UCSD-AML1 (cell line): ENCODE data around the gene AFAP1.

Experiments used
- DNase-seq: peaks from one replicate; lab custom pipeline; 2025; ENCODE audit not compliant: unreplicated experiment; lab: John Stamatoyannopoulos, UW

Gene AFAP1

DNA sequence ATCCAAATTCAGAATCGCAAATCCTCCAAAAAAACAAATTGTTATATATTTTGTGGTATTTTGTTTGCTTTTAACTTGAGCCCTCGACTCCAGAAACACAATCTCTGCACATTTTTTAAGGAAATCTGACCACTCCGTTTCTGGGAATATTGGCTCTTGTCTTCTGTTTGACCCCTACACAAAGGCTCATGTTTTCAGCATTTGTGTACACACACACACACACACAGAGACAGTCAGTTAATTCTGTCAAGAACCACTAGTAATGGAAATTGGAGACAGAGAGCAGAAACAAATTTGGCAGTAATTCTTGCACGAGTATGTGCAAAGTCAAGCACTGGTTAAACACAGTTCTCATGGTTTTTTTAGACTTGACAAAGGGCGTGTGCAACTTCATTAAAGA, 115.4 kb downstream of the AFAP1 start:
- DNase-seq, result no peak

DNA sequence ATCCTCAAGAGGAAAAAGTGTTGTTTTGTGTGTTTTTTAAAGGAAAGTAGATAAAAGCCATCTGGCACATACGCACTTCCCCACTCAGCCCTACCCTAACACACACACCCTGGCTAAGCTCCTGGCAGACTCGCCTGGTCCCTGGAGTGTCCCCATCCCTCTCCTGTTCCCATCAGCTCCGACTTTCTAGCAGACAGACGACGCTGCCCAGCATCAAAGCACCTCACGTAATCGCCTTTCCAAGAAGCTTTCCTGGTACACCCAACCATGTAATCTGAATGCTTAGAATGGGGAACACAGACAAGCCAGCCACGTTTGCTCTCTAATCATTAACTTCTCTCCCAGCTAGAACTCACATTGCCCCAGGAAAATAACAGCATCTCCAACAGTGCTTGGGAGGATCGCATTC, 116.2 kb downstream of the AFAP1 start:
- no peak for DNase-seq

DNA sequence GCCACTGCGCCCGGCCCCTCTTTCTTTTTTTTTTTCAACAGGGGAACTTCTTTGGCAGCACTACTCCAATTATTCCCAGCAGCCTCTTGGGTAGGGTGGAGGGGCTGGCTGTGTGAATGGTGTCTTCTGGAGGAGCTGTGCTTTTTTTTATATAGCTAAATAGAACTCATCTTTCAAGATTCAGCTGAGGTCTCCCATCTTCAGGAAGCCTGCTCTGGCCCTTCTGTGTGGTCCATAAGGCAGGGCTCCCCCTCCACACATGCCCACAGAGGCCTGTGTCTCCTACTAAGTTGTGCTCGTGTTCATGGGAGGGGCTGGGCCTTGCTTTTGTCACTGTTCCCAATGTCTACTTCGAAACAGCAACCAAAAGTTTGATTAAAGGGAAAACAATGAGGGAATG, 116.8 kb downstream of the AFAP1 start:
- no peak for DNase-seq

DNA sequence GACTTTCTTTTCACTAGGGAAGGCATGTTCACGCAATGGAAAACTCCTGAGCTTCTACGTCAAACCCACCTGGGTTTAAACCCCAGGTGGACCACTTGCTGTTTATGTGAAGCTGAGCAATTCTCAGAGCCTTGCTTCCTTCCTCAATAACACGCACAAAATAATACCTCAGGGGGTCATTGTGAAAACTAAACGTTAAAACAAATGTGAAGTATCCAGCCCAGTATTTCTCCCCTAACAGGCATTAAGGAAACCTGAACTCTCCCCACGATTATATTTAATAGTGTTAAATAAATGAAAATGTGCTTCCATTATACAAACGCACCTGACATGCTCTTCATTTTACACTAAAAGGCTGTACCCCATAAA, 117.5 kb downstream of the AFAP1 start:
- no peak for DNase-seq

DNA sequence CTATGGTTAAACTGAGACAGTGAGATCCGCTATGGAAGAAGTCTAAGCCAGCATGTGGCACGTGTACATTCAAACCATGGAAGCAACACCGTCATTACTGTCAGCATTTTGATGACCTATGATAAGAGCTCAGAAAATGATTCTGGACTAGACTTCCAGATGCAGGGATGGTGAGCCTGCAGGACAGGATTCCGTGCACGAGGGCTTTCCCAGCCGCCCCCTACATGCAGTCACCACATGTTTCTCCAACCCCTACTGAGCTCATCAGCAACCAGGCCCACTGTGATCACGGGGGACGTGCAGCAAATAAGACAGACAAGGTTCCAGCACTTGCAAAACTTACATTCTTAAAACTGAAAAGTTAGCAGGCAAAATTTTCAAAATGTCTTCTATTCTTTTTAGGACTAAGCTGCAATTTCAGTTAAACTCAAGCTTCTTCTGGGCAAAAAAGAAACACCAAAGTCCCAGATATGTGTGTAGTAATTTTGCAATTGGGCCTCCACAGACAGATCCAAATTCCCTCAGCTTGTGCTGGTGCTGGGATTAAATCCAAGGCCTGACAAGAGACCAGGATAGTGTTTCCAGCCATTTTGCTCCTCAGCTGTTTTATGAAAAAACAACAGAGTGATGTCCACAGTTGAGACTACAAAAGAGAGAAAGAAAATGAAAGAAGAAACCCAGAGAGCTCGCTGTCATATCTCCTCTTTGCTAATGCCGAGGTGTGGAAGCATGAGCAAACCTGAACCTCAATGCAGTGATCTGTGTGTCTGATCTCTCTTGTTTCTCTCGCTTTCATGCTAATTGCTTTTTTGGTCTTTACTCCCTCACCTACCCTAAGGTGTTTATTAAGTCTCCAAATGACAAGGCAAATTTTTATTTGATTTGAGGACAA, 118.2 kb downstream of the AFAP1 start:
- DNase-seq, result no peak

DNA sequence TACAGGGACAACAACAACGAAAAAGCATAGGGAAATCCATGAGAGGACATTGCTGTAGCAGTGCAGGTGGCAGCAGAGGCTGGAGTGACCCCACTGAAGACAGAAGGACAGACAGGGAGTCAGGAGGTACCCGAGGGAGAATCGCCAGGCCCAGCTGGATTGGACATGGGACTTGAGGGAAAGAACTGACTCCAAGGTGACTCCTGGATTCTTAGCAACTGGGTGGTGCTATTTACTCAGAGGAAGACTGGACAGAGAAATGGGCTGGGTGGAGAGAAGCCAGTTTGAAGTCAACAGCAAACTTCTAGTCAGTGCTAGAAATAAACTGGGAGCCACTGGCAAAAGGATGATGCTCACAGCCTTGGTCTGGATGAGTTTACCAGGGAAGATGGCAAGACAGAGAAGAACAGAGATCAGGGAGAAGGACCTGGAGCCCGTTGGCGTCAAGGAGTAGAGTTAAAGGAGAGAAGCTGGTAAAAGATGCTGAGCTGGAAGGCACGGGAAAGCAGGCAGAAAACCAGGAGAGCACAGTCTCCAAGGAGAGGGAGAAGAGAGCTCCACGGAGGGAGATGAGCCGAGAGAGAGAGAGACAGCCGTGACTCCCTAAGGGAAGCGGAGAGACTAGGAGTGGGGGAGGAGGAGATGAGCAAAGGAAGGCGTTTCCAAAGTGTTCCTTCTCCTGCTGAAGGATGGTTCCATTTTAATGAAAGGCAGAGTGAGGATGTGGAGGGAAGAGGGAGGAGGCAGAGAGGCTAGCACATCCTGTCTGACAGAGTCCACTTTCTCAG, 119.4 kb downstream of the AFAP1 start:
- DNase-seq, result no peak

DNA sequence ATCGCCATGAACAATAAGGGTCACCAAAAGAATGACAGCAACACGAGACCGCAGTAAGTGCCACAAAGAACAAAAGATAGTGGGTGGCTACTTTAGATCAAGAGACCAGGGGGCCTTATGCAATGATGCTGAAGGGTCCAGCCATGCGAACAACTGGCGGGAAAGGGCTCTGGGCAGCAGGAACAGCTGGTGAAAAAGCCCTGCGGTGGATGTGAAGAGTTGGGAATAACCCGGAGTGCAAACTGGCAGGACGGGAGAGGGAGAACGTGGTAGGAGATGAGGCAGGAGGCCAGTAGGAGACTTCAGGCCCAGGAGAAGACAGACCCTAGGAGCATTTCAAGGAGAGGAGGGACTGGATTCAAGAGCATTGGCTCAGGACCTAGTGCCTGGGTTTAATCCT, 120.2 kb downstream of the AFAP1 start:
- DNase-seq, result no peak

DNA sequence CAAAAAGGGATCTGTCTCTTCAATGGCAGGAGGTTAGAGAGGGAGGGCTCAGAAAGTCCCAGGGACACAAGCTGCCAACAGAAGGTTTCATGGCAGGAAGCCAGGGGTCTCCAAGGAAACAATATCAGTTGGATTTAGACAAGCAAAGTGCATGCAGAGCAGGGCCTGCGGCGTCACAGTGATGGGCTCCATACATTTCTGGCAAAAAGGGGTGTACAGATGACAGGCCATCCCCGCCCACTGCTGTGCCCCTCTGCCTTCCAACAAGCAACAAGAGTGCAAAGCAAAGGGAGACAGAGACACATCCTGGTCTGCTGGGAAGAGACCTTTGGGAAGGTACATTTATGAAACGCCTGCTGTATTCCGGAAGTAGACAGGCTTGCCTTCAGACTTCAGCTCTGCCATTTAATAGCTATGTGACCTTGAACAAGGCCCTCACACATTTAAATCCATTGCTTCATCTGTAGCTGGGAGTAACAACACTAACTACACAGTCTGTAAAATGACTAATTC, 121.2 kb downstream of the AFAP1 start:
- DNase-seq, result no peak

DNA sequence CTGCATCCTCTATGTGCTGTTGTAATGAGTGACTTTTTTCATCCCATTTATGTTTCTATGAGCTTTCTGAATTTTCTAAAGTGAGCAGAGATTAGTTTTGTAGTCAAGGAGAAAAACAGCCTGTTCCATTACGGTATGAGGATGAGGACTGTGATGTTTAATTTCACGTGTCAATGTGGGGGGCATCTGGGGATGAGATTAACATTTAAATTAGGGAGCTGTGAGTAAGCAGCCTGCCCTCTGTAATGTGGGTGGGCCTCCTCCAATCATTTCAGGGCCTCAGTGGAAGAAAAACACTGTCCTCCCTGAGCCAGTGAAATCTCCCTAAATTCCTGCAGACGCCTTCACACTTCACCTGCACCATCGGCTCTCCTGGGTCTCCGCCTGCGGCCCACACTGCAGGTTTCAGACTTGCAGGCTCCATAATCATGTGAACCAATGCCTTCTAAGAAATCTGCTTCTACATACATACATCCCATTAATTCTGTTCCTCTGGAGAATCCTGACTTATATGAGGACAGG, 121.7 kb downstream of the AFAP1 start:
- DNase-seq, result no peak

DNA sequence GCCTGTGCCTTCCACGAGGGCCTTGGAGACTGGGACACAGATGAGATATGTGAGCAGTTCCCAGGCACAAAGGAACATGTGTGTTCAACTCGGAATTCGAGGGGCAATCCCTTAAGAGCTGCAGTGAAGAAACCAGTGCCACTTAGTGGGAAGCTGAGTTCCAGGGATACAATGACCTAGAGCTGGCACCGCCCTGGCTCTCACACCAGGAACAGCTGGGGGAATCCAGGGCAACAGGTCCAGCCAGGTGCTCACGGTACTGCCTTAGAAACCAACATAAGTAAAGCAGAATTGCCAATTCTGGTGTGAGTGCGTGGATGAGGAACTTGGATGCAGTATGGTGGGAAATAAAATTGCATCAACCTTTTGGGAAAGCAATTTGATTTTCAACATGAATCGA, 122.9 kb downstream of the AFAP1 start:
- no peak for DNase-seq

DNA sequence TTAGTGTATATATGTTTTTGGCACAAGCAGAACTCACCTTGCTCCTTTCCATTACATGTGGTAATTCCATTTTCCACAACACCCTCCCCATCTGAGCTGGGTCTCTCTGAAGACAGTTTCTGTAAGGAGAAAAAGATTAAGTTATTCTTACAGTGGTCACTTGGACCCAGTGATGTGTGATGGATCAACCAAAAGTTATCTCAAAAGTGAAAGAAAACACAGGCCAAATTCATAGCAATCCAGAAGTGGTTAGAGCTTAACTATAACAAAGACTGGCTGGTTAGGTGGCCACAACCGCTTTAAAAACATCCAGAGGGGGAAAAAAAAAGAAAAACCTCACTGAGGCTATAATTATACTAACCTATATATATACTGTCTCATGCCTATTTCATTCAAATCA, 123.7 kb downstream of the AFAP1 start:
- DNase-seq, result no peak

DNA sequence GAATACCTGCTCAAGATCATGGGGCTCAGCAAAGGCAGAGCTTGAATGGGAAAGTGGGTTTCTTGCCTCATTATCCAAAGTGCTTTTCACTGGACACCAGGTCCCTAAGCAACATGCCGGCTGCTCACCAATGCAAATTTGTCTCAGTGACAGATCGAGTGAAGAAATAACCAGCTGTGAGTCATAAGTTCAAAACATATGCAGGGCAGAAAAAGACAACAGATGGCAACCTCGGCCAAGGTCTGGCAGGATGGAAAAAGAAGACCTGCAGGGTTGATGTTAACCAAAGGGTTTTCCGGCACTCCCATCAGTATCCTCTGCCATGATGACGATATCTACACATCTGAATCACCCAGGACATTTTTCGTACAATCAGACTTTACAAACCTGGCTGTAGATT, 124.1 kb downstream of the AFAP1 start:
- no peak for DNase-seq

DNA sequence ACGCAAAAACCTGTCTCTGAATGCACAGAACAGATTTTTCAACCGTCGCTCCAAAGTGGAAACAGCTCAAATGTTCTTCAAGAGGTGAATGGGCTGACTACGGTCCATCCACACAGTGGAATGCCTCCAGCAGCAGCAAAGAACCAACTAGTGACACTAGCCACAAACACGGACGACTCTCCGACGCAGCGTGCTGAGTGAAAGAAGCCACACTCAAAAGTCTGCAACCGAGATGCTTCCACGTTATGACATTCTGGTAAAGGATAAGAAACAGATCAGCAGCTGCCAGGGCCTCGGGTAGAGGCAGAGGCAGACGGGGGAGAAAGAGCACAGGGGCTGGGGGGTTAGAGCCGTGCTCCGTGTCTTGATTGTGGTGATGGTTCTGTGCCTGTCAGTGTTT, 125.2 kb downstream of the AFAP1 start:
- no peak for DNase-seq

DNA sequence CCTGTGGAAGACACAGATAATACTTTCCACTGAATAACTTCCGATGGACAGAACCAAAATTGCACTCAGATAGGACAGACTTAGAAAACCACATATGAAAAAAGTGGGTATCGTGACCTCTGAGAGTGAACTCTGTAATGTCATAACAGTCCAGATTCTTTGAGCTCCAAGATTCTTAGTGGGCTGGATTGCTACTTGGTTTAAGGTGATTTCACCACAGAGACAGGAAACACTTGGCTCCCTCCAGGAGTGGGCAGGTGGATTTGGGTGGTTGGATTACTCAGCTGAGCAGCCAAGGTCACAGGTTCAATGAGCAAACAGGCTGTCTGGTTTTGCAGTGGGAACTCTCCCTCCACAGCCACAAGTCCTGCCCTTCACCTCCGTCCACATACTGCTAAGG, 126.0 kb downstream of the AFAP1 start:
- DNase-seq, result no peak

DNA sequence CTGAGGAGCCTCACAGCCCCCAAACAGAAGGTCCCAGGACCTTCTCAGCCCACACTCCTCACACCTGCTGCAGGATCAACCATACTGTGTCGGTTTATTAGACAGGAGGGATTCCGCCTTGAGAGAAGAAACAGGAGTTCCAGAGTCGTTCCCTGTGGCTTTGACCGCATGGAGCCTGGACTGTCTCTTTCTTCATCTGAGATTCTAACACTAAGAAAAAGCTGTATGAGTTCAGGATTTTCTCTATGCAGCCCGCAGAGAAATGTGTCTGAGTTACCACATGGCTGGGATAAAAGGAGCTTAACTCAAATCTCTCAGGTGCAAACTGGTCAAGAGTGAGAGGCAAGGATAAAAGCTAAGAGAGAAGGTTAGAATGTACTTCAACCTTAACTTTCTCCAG, 126.7 kb downstream of the AFAP1 start:
- DNase-seq, result no peak

DNA sequence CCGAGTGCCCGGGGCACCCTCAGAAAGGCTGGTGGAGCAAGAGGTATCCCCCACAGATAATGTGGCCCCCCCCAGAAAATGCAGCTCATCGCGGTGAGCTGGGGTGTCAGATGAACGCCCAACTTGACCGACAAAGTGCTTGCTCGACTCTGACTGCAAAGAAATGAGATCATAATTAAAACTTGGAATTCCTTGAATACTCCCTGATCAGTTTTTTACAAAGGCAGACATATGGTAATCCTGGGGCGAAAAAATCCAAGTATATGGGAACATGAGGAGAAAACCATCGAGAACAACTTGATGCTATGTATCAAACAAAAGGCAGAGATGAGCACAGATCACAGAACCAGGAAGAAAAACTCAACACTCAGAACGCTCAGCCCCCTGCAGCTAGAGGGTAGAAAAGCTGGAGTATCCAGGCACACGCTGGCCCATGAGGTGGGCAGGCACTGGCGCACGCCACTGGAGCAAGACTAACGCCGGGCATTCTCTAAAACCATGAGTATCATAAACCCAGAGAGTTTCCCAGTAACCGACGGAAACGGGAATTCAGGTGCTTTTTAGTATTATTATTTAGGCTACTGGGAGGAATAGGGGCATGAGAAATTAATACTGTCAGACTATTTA, 127.3 kb downstream of the AFAP1 start:
- DNase-seq, result no peak

DNA sequence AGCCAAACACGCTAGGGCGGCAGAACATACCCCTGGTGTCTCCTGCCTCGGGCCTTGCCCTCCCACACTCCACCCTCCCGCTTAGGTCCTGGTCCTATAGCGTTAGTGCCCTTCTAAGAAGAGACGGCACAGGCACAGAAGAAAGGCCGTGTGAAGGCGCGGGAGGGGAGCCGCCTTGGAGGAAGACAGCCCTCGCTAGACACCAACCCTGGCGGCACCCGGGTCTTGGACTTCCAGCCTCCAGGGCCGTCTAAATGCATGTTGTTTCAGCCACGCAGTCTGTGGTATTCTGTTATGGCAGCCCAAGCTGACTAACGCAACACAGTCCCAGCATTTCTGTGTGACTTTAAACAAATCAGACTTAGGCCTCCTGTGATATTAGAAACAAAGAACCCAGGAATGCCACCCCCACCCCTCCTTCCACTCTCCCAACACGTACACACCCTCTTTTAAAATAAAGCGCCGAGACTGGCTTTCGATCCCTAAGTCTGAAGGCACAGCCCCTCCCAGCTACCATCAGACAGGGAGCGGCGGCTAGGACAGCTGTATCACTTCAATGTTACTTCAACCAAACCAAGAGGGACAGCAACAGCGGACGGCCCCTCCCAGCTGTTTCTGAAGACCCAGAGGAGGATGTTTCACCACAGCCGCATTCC, 128.0 kb downstream of the AFAP1 start:
- DNase-seq, result no peak

DNA sequence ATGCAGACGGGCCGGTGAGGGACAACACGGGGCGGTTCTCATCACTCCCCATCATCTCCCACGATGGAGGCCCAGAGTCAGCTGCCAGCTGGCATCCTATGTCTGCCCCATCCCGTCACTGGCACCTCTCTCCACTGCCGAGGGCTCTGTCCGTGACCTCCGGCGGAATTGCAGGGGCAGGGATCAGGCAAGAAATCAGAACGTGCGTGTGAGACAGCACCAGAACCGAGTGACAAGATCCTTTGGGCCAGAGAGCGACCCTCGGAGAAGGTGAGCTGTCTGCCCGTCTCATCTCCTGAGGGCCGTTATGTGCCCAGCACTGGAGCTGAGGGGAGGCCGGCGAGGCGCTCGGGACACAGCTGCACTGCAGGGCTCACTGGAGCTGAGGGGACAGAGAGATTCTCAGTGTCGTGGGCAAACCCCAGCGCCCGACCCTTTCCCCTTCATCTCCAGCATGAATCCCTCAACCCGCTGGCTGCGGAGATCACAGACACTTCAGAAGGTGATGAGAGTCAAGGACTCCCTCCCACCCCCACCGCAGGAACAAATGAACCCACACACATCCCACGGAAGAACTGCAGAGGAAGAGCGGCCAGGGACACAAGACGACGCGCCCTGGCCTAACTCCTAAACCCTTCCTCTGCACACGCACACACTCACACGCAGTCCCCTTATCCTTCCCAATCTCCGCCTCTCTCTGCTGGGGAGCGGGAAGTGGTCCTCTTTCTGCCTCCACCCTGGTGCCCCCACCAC, 128.7 kb downstream of the AFAP1 start:
- no peak for DNase-seq

DNA sequence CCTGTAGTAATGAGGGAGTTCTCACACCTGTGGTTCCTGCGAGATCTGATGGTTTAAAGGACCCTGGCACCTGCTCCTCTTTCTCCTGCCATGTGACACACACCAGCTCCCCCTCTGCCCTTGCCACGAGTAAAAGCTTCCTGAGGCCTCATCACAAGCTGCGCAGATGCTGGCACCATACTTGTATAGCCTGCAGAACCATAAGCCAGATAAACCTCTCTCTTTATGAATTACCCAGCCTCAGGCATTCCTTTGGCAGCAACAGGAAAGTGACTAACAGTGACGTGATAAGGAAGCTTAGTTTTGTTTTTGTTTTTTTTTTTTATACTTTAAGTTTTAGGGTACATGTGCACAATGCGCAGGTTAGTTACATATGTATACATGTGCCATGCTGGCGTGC, 130.9 kb downstream of the AFAP1 start:
- no peak for DNase-seq

DNA sequence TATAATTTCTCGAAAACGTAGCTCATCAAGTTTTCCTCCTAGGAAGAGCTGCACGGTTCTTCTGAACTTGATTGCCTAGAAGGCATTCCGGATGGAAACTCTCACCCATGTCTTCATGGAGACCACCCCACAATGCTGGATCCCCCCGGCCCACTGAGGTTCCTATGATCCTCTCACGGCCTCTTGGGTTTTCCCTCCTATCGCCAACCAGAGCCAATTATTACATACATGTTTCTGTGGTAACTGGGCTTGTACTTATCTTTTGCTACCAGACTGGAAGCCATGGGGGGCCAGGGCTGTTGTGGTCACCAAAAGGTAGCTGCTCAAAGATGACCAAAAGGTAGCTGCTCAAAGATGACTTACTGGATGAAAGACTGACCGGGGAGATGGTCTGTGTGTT, 131.5 kb downstream of the AFAP1 start:
- DNase-seq, result no peak
